Endometrium (tissue), 2 donors: ENCODE data around the gene HEATR3.
A peak's percentile ranks its signal among the peaks of the same experiment; 100 is the strongest.

ENCODE experiments used
- FAIRE-seq: peaks from 2 replicates; lab custom pipeline; 2012; peaks lifted over from hg19 to GRCh38; lab: Jason Lieb, UNC
- donor health status: control.
- donor health status: control.

The HEATR3 gene

DNA sequence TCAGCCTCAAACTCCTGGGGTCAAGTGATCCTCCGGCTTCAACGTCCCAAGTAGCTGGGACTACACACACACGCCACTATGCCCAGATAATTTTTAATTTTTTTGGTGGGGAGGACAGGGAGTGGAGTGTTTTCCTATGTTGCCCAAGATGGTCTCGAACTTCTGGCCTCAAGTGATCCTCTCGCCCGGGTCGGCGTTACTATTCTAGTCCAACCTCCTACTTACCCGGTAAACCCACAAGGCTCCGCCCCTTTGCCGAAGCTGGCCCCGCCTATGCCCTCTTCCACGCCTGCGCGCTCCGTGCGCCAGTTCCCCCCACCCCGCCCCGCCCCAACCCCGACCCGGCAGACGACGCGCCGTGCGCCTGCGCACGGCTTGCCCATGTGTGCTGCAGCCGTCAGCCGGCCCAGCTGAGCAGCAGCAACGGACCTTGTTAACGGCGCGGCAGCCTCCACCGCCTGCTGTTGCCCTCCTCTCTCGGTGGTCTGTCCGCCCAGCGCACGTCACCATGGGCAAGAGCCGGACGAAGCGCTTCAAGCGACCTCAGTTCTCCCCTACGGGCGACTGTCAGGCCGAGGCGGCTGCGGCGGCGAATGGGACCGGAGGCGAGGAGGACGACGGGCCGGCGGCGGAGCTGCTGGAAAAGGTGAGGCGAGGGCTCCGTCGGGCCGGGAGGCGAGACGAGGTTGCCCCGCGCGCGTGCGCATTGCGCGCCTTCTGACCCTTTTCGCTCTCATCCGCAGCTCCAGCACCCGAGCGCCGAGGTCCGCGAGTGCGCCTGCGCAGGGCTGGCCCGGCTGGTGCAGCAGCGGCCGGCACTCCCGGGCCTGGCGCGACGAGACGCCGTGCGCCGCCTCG is at the start of gene HEATR3:
Gene HEATR3 (plus strand): TSS at position 347 of the 858 bp plus-strand sequence. CDS start 162 bp downstream, at position 509.
- FAIRE-seq: no peak

GRCh38 chr16:50017553-50017952 is 48.2 kb upstream of the HEATR3 start:
- no peak for FAIRE-seq

DNA sequence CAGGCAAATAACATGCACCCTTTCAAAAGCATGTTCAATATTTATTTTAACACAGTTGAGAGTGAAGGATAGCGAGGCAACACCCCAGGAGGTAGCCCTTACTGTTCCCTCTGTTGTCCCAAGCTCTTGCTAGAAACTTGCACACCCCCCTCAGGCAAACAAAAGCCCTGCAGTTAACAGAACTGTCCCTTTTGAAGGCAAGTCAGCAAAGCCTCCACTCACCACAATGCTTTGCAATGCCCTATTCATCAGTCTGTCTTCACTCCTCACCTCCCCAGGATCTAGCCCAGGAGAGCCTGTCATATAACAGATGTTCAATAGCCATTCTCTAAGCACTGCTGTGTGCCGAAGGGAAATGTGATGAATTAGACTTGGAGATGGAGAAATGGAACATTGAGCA is 44.2 kb upstream of the HEATR3 start:
- FAIRE-seq: no peak

- no peak for FAIRE-seq
Observed at GRCh38 chr16:50023641-50024040, 42.1 kb upstream of the HEATR3 start.

DNA sequence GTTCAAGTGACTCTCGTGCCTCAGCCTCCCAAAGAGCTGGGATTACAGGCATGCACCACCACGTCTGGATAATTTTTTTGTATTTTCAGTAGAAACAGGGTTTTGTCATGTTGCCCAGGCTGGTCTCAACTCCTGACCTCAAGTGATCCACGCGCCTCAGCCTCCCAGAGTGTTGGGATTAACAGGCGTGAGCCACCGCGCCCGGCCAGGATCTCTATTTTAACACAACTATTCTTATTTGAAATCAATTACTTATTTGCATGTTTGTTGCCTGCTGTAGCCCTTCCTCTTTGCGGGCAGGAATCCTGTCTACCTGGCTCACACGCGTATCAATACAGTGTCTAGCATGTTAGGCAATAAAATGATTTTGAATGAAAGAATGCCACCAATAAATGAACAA is 41.6 kb upstream of the HEATR3 start:
- no peak for FAIRE-seq

DNA sequence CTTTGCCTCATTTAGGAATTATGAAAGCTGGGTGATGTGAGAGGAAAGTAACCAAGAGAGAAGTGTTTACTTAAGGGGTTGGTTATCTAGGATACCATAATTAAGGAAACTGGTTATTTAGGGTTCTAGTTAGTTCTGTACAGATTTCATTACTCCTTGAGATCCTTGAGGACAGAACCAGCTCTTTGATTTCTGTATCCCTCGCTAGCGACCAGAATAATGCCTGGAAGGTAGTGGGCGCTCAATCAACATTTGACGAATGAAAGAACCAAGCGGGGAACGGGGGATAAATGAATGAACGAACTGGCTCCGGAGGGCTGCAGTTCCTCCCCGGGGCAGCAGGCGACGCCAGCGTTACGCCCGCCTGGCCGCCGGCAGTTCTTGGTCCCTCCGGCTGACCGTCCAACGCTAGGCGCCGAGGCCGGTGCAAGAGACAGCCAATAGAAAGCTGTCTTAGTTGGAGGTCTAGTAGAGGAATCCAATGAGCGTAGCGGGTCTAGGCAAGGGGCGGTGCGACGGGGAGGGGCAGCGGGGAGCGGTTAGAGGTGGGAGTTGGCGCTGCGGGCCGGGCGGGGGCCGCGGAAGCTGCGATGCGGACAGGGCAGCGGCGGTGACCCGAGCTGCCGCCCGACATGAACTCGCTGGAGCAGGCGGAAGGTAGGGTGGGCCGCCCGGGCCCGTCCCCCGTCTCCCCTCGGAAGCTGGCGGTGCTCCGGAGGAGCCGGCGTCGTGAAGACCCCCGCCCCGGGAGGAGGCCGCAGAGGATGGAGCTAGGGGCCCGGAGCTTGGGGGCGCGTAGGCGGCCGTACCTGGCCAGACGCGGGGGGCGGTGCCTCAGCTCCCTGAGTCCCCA is 40.9 kb upstream of the HEATR3 start, which contains the start of gene CNEP1R1:
Gene CNEP1R1 (plus strand): TSS at position 542 of the 853 bp plus-strand sequence. CDS start 91 bp downstream, at position 633.
- FAIRE-seq: peak; percentile 95

GRCh38 chr16:50025537-50025931 is 40.2 kb upstream of the HEATR3 start:
- FAIRE-seq: no peak

GRCh38 chr16:50027829-50028228 is 37.9 kb upstream of the HEATR3 start:
- FAIRE-seq: no peak

DNA sequence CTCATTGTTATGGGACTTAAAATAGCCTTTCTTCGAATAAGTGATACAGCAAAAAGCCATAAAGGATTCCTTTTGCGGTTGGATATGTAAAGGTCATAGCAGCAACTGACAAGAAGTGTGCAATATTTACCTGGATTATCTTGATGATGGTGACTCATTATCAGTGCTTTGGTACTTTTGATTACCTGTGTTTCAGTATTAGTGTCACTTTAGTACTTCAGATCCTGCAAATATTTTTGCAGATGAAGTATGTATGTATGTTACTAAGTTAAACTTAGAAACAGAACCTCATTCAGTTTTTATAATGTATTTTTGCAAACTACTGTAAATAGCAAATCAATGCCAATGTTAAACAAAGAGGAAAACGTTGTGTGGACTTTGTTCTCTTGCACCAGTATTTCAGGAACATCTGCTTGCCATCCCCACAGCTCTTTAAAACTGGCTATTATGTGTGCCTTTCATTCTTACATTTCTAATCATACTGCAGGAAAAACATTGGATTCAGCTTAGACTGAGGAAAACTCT is 30.2 kb upstream of the HEATR3 start:
- no peak for FAIRE-seq

DNA sequence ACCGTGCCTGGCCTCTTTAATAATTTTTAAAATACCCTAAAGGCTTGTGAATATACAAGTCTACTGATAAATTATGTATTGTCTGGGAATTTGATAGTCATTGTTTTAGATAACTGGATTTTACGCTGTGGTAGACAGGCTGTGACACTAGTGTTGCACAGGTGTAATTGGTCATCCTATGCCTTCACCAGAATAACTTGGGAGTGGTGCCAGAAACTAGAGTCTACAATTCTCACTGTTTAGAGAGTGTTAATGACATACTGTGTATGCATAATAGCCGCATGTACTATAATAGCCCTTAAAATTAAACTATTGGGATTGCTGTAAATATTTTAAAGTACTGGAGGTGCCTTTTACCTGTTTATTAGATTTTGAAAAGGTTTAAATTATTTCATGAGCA is 29.3 kb upstream of the HEATR3 start:
- FAIRE-seq: no peak

GRCh38 chr16:50037662-50038220 is 28.0 kb upstream of the HEATR3 start:
- FAIRE-seq: no peak

GRCh38 chr16:50038286-50038685 is 27.5 kb upstream of the HEATR3 start:
- FAIRE-seq: no peak

- no peak for FAIRE-seq
Observed at GRCh38 chr16:50038756-50039529, 26.8 kb upstream of the HEATR3 start.

DNA sequence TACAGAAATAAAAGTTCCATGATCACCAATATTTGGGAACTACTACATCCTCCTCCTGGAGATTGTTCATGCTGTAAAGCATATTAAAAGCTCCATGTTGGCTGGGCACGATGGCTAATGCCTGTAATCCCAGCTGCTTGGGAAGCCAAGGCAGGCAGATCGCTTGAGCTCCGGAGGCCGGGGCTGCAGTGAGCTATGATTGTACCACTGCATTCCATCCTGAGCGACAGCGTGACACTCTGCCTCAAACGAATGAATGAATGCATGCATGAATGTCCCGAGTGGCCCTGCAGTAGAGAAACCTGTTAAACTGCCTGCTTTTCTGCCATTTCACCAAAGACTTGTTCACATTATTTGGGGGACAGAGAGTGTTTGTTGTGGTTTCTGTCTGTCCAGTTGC is 25.8 kb upstream of the HEATR3 start:
- FAIRE-seq: no peak

DNA sequence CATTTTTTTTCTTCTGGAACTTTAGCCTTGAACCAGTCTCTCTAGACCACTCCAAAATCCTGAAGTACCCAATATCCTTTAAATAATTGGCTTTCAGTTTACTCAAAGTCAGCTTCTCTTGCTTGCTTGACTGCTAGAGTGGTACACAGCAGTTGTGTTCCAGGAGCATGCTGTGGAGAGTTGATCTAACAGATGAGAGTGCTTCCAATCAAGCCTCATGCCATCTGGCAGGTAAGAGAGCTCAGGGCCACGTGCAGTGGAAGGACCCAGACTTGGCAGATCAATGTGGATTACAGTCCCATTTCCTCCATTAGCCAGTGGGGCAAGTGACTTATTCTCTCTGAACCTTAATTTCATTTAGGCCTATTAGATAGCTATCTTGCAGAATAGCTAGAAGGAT is 25.1 kb upstream of the HEATR3 start:
- FAIRE-seq: no peak

- FAIRE-seq: no peak
Observed at GRCh38 chr16:50043358-50043757, 22.4 kb upstream of the HEATR3 start.

DNA sequence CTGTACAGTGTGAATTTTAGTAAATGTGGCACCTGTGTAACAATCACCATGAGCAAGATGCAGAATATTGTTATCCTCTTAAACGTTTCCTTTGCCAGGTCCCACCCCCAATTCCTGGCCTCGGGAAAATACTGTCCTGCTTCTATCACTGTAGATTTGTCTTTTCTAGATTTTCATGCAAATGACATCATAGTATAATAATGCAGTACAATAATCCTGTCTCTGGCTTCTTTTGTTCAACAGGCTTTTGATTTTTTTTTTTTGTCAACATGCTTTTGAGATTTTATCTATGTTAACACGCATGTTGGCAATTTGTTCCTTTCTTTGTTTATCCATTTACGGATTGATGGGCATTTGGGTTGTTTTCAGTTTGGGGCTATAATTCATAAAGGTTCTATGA is 20.4 kb upstream of the HEATR3 start:
- FAIRE-seq: no peak

DNA sequence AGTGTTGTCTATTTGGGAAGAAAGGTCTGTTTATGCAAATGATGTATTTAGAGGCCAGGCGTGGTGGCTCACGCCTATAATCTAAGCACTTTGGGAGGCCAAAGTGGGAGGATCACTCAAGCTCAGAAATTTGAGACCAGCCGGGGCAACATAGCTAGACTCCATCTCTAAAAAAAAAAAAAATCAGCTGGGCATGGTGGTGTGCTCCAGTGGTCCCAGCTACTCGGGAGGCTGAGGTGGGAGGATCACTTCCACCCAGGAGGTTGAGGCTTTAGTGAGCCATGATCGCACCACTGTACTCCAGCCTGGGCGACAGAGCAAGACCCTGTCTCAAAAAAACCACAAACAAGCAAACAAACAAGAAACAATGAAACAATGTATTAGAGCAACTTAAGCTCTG is 18.9 kb upstream of the HEATR3 start:
- no peak for FAIRE-seq

DNA sequence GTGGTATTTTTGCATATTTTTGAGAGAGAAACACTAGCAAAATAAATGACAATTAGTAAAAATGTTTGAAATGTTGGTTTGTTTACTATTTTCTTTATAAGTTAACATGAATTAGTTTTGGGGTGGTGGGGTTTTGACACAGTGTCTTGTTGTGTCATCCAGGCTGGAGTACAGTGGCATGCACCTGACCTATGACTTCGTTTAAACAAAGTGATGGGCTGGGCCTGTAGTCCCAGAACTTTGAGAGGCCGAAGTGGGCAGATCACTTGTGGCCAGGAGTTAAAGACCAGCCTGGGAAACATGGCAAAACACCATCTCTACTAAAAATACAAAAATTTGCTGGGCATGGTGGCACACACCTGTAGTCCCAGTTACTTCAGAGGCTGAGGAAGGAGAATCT is 17.9 kb upstream of the HEATR3 start:
- no peak for FAIRE-seq

DNA sequence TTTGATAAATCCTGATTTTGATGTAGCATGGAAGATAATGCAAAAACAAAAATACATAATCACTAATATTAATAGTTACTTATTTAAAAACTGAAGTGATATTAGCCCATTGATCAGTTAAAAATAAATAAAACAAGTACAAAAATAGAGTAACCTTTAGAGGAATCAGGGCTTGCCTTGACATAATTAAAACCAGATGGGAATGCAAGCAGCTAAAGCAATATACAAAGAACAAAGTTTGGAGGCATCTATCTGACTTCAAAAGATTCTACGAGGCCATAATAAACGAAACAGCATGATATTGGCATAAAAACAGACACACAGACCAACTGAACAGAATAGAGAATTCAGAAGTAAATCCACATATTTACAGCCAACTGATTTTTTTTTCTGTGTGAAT is 15.0 kb upstream of the HEATR3 start:
- peak; percentile 33 for FAIRE-seq

GRCh38 chr16:50056226-50056625 is 9.5 kb upstream of the HEATR3 start:
- no peak for FAIRE-seq
